Caco-2 (cell line): ENCODE measurements around the gene R3HCC1L. TPM values are rescaled to one million over a fixed set of nuclear protein-coding genes. Genes with fewer than 3 reads are reported as not detected.
"Not testable (repeated sequence)": the region's sequence is repeated elsewhere in the genome, so short reads cannot be mapped to it uniquely, and the experiment has no call there.

Source experiments
- BruUV-seq: library from RNA; stranded (reverse); fragments of 400-500 nt; replicated peaks from 2 replicates; lab custom pipeline; 2021; lab: Mats Ljungman, UMichigan
- CTCF ChIA-PET: fragments of 300-600 bp; sonication (Branson Sonifier 250); formaldehyde crosslinking; loops from one replicate; lab custom pipeline; 2022; ENCODE audit warnings: antibody characterized with exemption; lab: Charles Lee
- POLR2A ChIA-PET: fragments of 300-600 bp; sonication (Branson Sonifier 250); formaldehyde crosslinking; loops from one replicate; lab custom pipeline; 2022; ENCODE audit warnings: antibody characterized with exemption; lab: Charles Lee
- DNase-seq, 2 experiments: peaks; one replicate each; pipeline versions ENCODE4 v3.0.0 to v3.0.0-alpha.2; 2020 to 2022
- H3K27me3 ChIP-seq: replicated peaks from 2 replicates; pipeline ENCODE4 v1.6.0; 2011; ENCODE audit warnings: low read length; ENCODE audit not compliant: control insufficient read depth, insufficient read depth
- H3K36me3 ChIP-seq: 2 replicates; pipeline ENCODE4 v1.5.1; 2011; ENCODE audit warnings: low read length; ENCODE audit not compliant: control insufficient read depth, insufficient read depth
- H3K4me1 ChIP-seq: fragments of 250-450 bp; sonication (Bioruptor Pico); 2 replicates; pipeline ENCODE4 v1.5.1; 2020; ENCODE audit warnings: mild to moderate bottlenecking
- H3K4me3 ChIP-seq: 2 replicates; pipeline ENCODE4 v1.5.1; 2011; ENCODE audit warnings: low read depth, mild to moderate bottlenecking, control low read depth, low read length
- H3K9me3 ChIP-seq: fragments of 250-450 bp; sonication (Bioruptor Pico); 2 replicates; pipeline ENCODE4 v1.5.1; 2020; ENCODE audit warnings: mild to moderate bottlenecking, moderate library complexity
- H3K27ac Mint-ChIP-seq: one replicate; pipeline ENCODE4 v1.8.0; 2022; ENCODE audit warnings: mixed read lengths; ENCODE audit not compliant: unreplicated experiment
- H3K27me3 Mint-ChIP-seq: one replicate; pipeline ENCODE4 v1.8.0; 2022; ENCODE audit warnings: mixed read lengths; ENCODE audit not compliant: insufficient read depth, unreplicated experiment
- H3K36me3 Mint-ChIP-seq: one replicate; pipeline ENCODE4 v1.8.0; 2022; ENCODE audit warnings: mild to moderate bottlenecking, mixed read lengths; ENCODE audit not compliant: insufficient read depth, unreplicated experiment
- H3K4me1 Mint-ChIP-seq: one replicate; pipeline ENCODE4 v1.8.0; 2022; ENCODE audit warnings: low read depth, mixed read lengths; ENCODE audit not compliant: unreplicated experiment
- H3K4me3 Mint-ChIP-seq: one replicate; pipeline ENCODE4 v1.8.0; 2022; ENCODE audit warnings: mild to moderate bottlenecking, moderate library complexity, mixed read lengths; ENCODE audit not compliant: unreplicated experiment
- H3K9me3 Mint-ChIP-seq: one replicate; pipeline ENCODE4 v1.8.0; 2022; ENCODE audit warnings: mixed read lengths; ENCODE audit not compliant: unreplicated experiment
- intact Hi-C: fragments of 100-400 bp; cut with micrococcal nuclease; formaldehyde crosslinking; loops from one replicate; pipeline ENCODE4 v1.10.0; 2022; ENCODE audit not compliant: unreplicated experiment
- total RNA-seq: library from RNA; stranded (reverse); gene quantifications from 2 replicates; pipeline ENCODE4 v1.2.3, GENCODE V29; 2022
- TF ChIP-seq, protein P1 (sequence below), 2 experiments: fragments of 200-600 bp in 1 of 2; IDR thresholded peaks; 1 replicate in 1 of 2; 2 replicates in 1 of 2; pipeline versions ENCODE4 v1.5.1 to v1.8.0; 2011 to 2022; ENCODE audit warnings: antibody characterized with exemption in 1 of 2, control low read depth in 1 of 2, inconsistent platforms in 1 of 2, low read depth in 1 of 2, low read length in 1 of 2, mild to moderate bottlenecking in 1 of 2, moderate library complexity in 1 of 2; ENCODE audit not compliant: insufficient read depth in 1 of 2, severe bottlenecking in 1 of 2, unreplicated experiment in 1 of 2

R3HCC1L gene
- total RNA-seq, 1 experiment from 2014 or later, result 16.5 TPM

DNA sequence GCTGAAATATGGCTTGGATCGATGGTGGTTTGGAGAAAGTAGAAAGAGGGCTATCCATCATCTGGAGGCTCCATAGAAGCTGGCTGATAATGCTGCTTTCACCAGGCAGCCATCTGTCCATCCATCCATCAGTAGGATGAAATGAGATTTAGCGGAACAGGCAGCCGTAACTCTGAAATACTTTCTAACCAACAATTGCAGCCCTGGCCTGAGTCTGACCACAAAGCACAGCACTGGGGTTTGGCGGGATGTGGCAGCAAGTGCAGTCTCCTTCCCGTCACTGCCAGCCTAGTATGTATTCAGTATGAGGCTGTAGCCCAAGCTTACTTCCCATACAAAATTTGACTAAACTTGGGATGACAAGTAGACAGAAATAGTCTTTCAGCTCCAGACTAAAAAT, 38.0 kb downstream of the R3HCC1L start:
- Mint-ChIP-seq H3K4me1 (peaks cover 12% of the 10 kb centered on the region), H3K4me3 (no peak overlapping the region), H3K9me3 (no peaks in the 10 kb centered on the region), H3K27ac (no peak overlapping the region), H3K36me3 (peaks cover 6% of the 10 kb centered on the region), H3K27me3 (no peaks in the 10 kb centered on the region)
- no TSS peak for BruUV-seq
- TF ChIP-seq, protein P1, sequence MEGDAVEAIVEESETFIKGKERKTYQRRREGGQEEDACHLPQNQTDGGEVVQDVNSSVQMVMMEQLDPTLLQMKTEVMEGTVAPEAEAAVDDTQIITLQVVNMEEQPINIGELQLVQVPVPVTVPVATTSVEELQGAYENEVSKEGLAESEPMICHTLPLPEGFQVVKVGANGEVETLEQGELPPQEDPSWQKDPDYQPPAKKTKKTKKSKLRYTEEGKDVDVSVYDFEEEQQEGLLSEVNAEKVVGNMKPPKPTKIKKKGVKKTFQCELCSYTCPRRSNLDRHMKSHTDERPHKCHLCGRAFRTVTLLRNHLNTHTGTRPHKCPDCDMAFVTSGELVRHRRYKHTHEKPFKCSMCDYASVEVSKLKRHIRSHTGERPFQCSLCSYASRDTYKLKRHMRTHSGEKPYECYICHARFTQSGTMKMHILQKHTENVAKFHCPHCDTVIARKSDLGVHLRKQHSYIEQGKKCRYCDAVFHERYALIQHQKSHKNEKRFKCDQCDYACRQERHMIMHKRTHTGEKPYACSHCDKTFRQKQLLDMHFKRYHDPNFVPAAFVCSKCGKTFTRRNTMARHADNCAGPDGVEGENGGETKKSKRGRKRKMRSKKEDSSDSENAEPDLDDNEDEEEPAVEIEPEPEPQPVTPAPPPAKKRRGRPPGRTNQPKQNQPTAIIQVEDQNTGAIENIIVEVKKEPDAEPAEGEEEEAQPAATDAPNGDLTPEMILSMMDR (IDR thresholded peaks at IDR 0.05; ENCODE audit: insufficient read depth in 1 of 2, low read depth in 1 of 2, low read length in 1 of 2, severe bottlenecking in 1 of 2, unreplicated experiment in 1 of 2), result no peak
- no peak for DNase-seq
- intact Hi-C loops, result no loop called here
- ChIA-PET POLR2A (no interaction called here), CTCF (interaction anchor here (4.6 kb wide), 1 partner anchor 137 kb away, joined by 56 read pairs; no protein-coding TSS in a partner anchor)
- Histone ChIP-seq H3K27me3 (no peaks in the 10 kb centered on the region), H3K4me3 (no peak overlapping the region), H3K9me3 (no peaks in the 10 kb centered on the region), H3K4me1 (no peaks in the 10 kb centered on the region), H3K36me3 (no peaks in the 10 kb centered on the region)

DNA sequence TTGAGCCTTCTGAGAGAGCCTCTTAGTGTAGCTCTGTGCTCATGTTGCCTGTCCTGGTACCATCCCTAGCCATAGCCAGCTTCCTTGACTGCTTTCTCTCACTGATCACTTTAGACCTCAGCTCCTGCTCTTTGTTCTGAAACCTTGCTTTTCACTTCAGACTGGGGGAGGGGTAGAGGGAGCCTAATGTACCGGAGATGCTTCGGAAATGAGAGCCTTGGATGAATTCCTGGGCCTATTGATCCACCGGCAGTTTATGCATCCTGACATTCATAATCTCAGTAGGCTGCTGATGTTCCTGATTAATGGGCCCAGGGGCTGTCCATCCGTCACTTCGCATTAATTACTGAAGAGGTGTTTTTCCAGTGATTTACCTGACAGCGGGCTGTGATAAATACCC, 38.8 kb downstream of the R3HCC1L start:
- TF ChIP-seq, protein P1 (IDR thresholded peaks at IDR 0.05; ENCODE audit: insufficient read depth in 1 of 2, low read depth in 1 of 2, low read length in 1 of 2, severe bottlenecking in 1 of 2, unreplicated experiment in 1 of 2), result no peak
- peaks cover 12% of the 10 kb centered on the region for H3K4me1 Mint-ChIP-seq
- no peaks in the 10 kb centered on the region for H3K36me3 ChIP-seq
- no peak overlapping the region for H3K27ac Mint-ChIP-seq
- H3K9me3 ChIP-seq, result no peaks in the 10 kb centered on the region
- ChIA-PET POLR2A (no interaction called here), CTCF (no interaction called here)
- no peaks in the 10 kb centered on the region for H3K9me3 Mint-ChIP-seq
- no peak for DNase-seq
- no TSS peak for BruUV-seq
- H3K4me3 ChIP-seq, result no peak overlapping the region
- H3K36me3 Mint-ChIP-seq, result peaks cover 6% of the 10 kb centered on the region
- no peaks in the 10 kb centered on the region for H3K27me3 Mint-ChIP-seq
- no peaks in the 10 kb centered on the region for H3K4me1 ChIP-seq
- intact Hi-C loops, result no loop called here
- no peak overlapping the region for H3K4me3 Mint-ChIP-seq
- H3K27me3 ChIP-seq, result no peaks in the 10 kb centered on the region

DNA sequence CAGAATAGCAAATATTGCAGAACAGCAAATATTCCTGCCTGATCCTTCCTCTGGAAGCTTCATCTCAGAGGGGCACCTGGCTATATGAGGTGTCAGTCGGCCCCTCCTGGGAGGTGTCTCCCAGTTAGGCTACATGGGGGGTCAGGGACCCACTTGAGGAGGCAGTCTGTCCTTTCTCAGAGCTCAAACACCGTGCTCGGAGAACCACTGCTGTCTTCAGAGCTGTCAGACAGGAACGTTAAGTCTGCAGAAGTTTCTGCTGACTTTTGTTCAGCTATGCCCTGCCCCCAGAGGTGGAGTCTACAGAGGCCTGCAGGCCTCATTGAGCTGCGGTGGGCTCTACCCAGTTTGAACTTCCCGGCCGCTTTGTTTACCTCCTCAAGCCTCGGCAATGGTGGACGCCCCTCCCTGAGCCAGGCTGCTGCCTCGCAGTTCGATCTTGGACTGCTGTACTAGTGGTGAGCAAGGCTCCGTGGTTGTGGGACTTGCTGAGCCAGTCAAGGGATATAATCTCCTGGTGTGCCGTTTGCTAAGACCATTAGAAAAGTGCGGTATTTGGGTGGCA, 48.0 kb downstream of the R3HCC1L start:
- H3K4me3 Mint-ChIP-seq, intact Hi-C loops, POLR2A ChIA-PET, H3K27me3 Mint-ChIP-seq, H3K9me3 ChIP-seq, H3K27me3 ChIP-seq, H3K36me3 ChIP-seq, H3K4me1 ChIP-seq, CTCF ChIA-PET, H3K27ac Mint-ChIP-seq, BruUV-seq, H3K4me1 Mint-ChIP-seq, H3K4me3 ChIP-seq, DNase-seq: not testable (repeated sequence)
- Mint-ChIP-seq H3K9me3 (peaks cover 16% of the 10 kb centered on the region), H3K36me3 (peaks cover 12% of the 10 kb centered on the region)
